NCI-H1092 (cell line): ENCODE data around the gene SOX6.

Experiments
- DNase-seq: peaks from one replicate; lab custom pipeline; 2025; lab: John Stamatoyannopoulos, UW

The SOX6 gene

GRCh38 chr11:16317712-16318111, 38.6 kb downstream of the SOX6 start:
- no peak for DNase-seq

DNA sequence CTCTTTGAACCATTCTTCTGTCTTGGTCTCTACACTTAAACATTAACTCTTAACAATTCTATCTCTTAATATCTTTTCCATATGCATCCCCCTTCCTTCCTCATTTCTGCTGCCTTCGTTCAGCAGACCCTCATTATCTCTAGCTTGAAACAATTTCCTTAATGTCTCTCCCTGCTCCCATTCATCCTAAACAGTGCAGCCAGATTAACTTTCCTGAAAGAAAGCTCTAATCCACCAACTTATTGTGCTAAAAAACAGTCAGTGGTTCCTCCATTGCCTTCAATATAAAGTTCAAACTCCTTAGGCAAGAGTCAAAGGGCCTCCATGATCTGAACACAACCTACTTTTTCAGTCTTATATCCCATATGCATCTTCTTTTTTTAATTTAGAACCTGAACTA, 42.5 kb downstream of the SOX6 start:
- DNase-seq, result no peak

DNA sequence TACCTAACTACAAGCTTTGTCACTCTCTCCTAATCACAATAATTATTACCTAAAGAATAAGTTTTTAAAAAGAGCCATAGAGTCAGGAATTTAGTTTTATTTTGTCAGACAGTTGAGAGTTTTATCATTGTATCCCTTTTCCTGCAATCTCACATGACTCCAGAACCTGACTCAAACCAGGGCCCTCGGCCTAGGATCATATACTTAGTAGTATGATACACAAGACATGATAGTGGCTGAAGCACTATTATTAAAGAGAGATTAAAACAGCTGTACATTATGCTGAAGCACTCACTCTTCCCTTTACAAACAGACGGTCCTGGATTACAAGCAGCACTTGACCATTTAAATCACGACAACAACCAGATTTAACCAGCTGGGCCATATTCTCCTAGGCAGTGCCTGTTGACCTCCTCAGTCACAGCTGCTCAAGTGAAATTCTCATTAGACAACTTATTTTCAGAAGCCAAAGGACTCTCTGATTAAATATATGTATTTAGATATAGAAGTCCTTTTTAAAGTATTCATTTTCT, 44.0 kb downstream of the SOX6 start:
- DNase-seq, result no peak

GRCh38 chr11:16311831-16312230, 44.5 kb downstream of the SOX6 start:
- no peak for DNase-seq

DNA sequence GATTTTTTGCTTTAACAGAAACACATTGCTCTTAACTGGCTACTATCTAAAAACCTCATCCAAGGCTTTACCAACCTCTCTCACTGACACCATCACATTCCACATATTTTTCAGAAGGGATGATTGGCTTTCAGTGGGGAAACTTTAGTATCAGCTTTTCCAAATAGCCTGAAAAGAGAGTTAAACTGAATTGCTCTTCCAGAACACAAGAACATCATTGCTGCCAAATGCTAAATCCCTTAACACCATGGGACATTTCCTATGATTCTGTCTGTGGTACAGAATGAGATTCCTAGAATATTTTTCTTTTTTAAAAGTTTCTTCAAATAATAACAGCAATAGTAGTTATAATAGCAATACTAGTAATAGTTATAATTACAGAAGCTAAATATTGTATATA, 45.4 kb downstream of the SOX6 start:
- DNase-seq, result no peak

DNA sequence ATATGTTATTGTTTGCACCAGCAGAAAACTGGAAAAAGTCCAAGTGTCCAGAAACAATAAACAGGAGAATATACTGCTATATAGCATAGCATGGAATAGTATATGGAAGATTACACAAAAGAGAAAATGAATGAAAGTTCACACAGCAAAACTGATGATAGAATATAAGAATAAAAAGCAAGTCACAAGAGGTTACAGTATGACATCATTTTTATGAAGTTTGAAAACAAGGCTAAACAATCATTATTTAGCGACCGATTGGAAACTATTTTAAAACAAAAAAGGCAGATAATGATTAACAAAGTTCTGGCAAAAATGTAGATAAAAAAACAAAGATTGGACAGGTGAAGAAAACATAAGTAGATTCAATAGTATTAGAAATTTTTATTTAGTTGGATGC, 47.1 kb downstream of the SOX6 start:
- no peak for DNase-seq

DNA sequence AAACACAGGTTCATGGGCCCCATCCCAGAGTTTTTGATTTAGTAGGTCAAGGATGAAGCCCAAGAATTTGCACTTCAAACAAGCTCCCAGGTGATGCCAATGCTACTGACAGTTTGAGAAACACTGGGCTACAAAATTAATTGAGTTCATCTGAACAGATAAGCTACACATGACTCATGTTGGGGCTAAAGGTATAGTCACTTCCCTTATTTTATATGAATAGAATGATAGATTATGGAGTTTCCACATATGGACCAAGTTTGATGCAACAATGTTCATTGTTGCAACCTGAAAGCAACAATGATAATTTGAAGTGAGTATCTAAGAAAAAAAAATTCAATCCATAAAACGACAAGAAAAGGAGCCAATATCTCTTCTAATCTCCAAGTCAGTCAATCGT, 54.9 kb downstream of the SOX6 start:
- DNase-seq, result no peak

DNA sequence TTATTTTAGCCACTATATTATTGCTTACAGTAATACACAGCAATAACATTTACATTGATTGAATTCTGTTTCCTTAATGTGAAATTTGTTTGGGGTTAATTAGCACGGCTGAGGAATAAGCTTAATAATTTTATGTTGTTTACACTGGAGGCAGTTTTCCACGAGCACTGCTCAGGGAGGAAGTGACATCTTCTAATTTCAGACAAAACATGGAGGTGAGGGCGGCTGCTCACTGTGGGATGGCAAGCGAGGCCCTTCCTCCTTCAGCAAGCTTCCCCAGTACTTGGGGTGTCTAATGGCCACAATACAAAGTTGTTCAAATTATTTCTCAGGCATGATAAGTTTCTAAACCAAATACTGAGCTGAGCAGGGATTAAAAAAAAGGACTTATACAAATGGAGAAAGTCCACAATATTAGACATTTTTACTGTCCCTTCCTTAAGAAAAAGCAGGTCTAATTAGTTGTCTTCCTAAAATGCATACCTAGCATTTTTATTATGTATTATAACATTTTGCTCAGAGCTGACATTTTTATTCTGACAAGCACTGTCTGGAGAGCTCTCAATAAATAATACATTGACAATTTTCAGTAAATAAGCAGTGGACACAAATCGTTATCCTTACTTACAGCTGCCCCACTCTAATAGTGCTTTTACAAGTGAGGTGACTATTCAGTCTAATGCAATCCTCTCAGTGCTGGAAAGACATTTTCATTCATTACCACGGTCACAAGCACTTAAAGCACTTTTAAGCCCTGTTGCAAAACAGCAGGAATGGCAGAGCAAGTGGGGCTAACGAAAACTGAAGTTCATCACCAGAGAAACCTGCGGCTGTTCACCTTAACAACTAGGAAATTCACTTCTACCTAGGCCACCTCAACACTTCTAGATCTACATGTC, 56.2 kb downstream of the SOX6 start:
- peak; percentile 42 for DNase-seq

DNA sequence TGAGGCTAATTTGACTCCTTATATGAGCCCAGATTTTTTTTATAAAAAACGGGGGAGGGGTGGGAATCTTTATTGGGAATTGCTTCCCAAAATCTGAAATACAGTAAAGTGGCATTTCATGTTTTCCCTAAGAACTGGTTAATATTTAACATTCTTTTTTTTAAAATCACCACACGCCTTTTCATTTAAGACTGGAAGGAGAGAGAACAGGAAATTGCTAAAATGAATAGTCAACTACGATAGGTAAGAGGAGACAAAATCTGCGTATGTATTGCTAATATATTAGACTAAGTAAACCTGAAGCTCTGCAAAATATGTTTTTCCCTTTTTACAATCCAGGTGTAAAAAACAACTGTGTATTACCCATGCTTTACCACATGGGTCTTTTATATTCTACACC, 57.0 kb downstream of the SOX6 start:
- no peak for DNase-seq

DNA sequence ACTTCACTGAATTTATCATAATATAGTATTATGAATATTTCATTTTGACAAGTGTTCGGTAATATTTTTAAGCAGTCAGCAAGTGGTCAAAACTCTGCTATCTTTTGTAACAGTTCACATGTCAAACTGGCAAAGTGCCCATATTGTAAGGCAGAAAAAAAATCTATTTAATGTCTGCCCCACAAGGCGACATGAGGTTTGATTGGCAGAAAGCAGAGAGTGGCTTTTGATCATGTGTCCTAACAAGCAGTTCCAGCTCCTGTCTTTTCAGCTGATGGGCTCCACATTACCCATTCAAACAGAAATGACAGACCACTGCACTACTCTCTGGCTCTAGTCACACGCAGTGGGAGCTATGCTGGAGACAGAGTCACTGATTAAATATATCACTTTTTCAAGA, 59.0 kb downstream of the SOX6 start:
- no peak for DNase-seq

DNA sequence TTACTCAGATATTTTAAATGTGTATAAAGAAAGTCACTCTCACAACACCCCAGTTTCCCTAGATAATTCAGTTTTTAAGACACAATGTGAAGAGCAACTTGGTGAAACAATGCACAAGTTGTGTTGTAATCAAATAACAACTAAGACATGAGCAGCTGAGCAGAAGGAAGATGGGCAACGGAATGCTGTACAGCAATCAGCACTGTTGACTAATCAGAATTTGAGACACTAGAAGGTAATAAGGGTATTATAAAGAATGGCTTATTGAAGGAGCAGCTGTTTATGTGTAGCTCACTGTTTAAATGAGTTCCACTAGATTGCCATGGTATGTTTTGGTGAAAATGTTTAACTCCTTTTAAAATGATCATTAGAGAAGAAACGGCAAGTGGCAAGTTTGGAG, 60.1 kb downstream of the SOX6 start:
- no peak for DNase-seq

- no peak for DNase-seq
These were observed 60.8 kb downstream of the SOX6 start for GRCh38 chr11:16295592-16295991.

- DNase-seq, result no peak
These were observed 63.1 kb downstream of the SOX6 start for GRCh38 chr11:16293204-16293681.

- no peak for DNase-seq
These were observed 64.0 kb downstream of the SOX6 start for GRCh38 chr11:16292167-16292859.

DNA sequence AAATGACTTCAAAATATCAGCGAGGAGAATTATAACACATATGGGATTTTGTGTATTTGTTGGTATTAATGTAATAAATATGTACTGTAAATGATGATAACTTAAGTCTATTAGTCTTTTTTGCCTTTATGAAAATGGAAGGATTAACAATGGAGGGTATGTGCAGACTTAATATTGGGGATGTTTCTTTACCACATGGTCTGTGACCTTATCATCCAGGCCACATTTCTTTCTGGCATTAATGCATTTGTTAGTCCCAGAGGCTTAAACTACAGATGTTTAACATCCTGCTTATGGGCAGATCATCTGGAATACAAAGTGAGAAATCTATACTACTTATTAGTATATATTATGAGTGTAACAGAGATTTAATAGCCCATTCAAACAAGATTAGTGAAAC, 64.6 kb downstream of the SOX6 start:
- no peak for DNase-seq

GRCh38 chr11:16289541-16289940, 66.8 kb downstream of the SOX6 start:
- DNase-seq, result no peak

DNA sequence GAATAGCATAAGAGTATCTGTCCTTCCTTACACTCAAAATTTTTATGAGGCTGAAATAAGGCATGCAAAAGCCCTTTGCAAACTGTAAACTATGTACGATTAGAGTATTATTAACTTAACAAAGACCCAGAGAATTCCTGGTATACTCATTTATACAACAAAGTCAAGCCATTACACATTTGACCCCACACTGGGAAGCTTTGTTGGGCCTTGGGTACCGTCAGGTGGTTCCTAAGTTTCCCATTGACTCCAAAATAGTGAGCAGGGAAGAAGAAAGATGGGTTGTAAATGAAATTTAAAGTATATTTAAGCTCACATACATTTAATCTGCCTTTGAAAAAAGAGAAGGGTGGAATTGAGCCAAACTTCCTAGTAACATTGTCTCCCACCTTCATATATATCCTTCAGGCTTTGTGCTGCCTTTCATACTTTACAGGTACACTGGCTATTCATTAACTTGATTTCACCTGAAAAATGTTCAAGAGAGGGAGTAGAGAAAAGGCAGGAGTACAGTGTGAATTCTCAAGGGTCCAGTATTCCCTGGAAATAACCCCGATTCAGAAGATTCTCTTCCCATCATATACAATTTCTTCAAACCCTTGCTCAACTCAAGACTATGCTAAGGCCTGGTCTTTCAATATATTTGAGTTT, 68.6 kb downstream of the SOX6 start:
- no peak for DNase-seq

- DNase-seq, result no peak
These were observed 70.3 kb downstream of the SOX6 start for GRCh38 chr11:16286095-16286494.

GRCh38 chr11:16280256-16280682, 76.1 kb downstream of the SOX6 start:
- DNase-seq, result peak; percentile 31

DNA sequence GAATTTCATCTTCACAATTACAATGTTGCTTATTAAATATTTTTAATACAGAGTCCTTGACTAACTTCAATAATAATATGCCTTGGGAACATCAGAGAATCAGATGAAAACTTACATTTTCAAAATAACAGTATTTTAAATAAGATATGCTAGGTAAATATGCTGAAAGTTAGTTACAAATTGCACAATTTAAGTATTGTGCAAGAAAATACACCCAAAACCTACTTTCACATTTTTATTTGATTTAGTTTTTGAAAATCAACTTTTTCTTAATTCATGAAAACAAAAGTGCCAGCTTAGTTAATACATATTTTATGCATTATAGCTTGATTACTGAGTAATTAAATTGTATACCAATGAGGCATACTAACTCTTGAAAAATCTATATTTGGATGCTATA, 76.8 kb downstream of the SOX6 start:
- no peak for DNase-seq

DNA sequence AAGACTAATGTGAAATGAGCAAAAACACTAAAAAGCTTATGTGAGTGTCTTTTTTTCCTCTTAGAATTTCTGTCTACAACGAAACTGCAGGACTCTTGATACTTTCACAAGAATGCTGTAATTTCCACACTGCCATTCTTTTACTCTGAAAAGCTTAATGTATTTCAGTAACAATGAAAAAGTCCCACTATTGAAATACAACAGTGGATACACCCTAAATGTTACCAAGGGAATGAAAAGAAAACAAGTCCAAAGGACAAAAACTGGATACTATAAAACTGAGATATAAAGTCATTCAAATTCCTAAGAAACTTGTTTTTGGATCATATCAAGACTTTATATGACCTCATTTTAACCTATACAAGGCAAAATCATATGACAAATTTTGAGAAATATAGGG, 77.4 kb downstream of the SOX6 start:
- DNase-seq, result no peak

DNA sequence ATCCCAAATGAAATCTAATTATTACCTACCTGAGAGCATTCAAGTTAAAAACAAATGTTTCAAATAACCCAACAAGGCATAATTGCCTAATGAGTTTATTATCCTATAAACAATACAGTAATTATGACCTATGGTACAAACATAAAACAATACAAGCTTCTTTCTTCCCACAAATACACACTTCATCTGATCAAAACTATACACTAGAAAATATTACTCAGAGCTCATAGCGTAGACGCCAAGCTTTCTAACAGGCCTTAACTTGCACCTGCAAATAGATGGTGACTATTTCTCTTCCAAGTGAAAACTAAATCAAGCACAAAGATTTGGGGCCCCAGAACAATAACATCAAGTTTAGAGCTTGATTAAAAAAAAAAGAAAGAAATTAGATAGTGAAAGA, 78.1 kb downstream of the SOX6 start:
- DNase-seq, result no peak

- no peak for DNase-seq
These were observed 80.1 kb downstream of the SOX6 start for GRCh38 chr11:16276251-16276650.
